ENCODE results near the gene HNRNPUL1. TPM values are rescaled to one million over a fixed set of nuclear protein-coding genes. Genes with fewer than 3 reads are reported as not detected.

HNRNPUL1 gene
- total RNA-seq, 1 experiment from 2014 or later = 315 TPM

- Histone ChIP-seq H3K9me3 (ENCODE audit: control insufficient read depth, low read depth, low read length) (no peaks in the 10 kb centered on the region), H3K9ac (ENCODE audit: extremely low read depth, insufficient read length, low read length) (no peak overlapping the region), H2AK5ac (ENCODE audit: insufficient read length, low read length) (no peak overlapping the region), H2BK12ac (ENCODE audit: insufficient read length, low read depth, low read length) (no peak overlapping the region), H3K18ac (ENCODE audit: insufficient read length, low read depth, low read length) (no peak overlapping the region), H3K23ac (ENCODE audit: insufficient read length, low read depth, low read length) (no peak overlapping the region), H4K8ac (replicated peaks; ENCODE audit: insufficient read length, low read depth, low read length) (no peak overlapping the region), H4K20me1 (ENCODE audit: control insufficient read depth, insufficient read depth, insufficient read length) (peaks cover 3% of the 10 kb centered on the region), H4K5ac (ENCODE audit: insufficient read length, low read depth, low read length) (no peak overlapping the region), H2BK15ac (ENCODE audit: low read depth, low read length) (no peak overlapping the region), H3K79me1 (ENCODE audit: insufficient read depth, low read depth, low read length, poor library complexity, severe bottlenecking) (no peaks in the 10 kb centered on the region), H3K4ac (ENCODE audit: low read depth, low read length) (no peak overlapping the region), H3K27me3 (ENCODE audit: insufficient read depth, low read length) (no peaks in the 10 kb centered on the region), H2BK120ac (ENCODE audit: low read depth, low read length, poor library complexity, severe bottlenecking) (no peak overlapping the region), H3K27ac (ENCODE audit: insufficient read length, low read depth, low read length) (no peak overlapping the region), H2AFZ (ENCODE audit: low read length) (no peak overlapping the region), H3K4me2 (ENCODE audit: insufficient read depth, insufficient read length, low read length) (no peak overlapping the region), H3K79me2 (ENCODE audit: insufficient read depth, low read length) (no peaks in the 10 kb centered on the region), H3K14ac (ENCODE audit: insufficient read depth, low read length) (no peak overlapping the region; the same call in 1 of the 2 replicates), H3K56ac (ENCODE audit: insufficient read length, low read depth, low read length) (no peak overlapping the region), H4K91ac (ENCODE audit: insufficient read length, low read depth, low read length) (no peak overlapping the region), H2BK20ac (ENCODE audit: low read depth, low read length, poor library complexity, severe bottlenecking) (no peak overlapping the region), H2BK5ac (ENCODE audit: insufficient read length, low read length) (no peak overlapping the region), H3T11ph (ENCODE audit: low read length) (no peak overlapping the region), H3K23me2 (ENCODE audit: insufficient read length, low read depth, low read length, poor library complexity, severe bottlenecking) (peaks cover 14% of the 10 kb centered on the region), H3K4me1 (ENCODE audit: insufficient read depth, low read length) (peaks cover 12% of the 10 kb centered on the region; the same call in 1 of the 2 replicates)
- Mint-ChIP-seq H3K36me3 (ENCODE audit: insufficient read depth in 1 of 3, low read depth in 3 of 3) (peaks cover 0 to 33% (median 0%) of the 10 kb centered on the region in 3 experiments; a peak in 2 of 7 replicates), H3K9me3 (no peaks in the 10 kb centered on the region), H3K4me1 (peaks cover 33 to 52% of the 10 kb centered on the region in 2 experiments), H3K4me3 (peak overlapping the region in 1 of 2 experiments; percentile 24; a peak in 1 of 5 replicates), H3K27me3 (ENCODE audit: low read depth) (peaks cover 1% of the 10 kb centered on the region; the same call in 1 of the 2 replicates), H3K27ac (peak overlapping the region; percentile 45 to 58 (median 57); a peak in 3 of 7 replicates)
- no peak for TF ChIP-seq CTCF (conservative IDR thresholded peaks at IDR 0.05)
- no CpG with 5 or more reads among the region's 1 CpG for WGBS (ENCODE audit: extremely low coverage, insufficient read length, low lambda C conversion rate)
- DNase-seq = no peak
Measured at GRCh38 chr19:41328842-41329225, 64.7 kb downstream of the HNRNPUL1 start.

All from H9 (cell line).